ENCODE measurements around the gene RPUSD1.

RPUSD1 gene

DNA sequence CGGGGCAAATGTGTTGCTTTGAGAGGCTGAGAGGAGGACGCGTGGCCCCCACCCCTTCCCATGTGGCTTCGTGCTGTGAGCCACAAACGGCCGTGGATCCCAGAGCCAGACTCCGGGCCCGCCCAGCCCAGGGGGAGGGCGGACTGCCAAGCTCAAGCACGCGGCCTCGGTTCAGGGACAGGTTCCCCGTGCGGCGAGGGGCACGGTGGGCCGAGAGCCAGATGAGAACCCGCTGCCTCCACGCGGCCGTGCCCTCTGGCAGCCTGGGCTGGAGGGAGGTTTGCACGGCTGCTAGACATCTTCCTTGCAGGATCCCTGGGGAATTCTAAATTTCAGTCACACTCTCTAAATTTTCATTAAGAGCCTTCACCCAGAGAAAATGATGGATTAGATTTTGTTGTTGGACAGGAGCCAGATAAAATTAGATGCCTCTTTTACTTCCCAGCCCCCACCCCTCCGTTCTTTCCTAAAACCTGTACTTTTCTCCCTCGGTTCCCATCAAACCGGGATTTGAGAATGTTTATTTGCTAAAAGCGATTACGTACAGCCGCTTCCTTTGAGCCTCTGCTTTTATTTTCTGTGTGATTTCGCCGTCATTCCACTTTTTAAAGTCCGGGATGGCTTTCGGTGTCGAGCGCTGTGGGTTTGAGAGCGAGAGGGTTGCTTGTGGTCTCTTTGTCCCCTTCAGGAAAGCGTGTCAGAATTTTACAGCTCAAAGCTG is 37.3 kb upstream of the RPUSD1 start:
- in situ Hi-C loops (cut with HindIII; ENCODE audit: low pct_ligation_motif_present, low sequenced_read_pairs): loop anchor here (25.0 kb wide), 1 partner anchor 162 kb away; the partner anchor contains the start of gene SOX8
- Histone ChIP-seq H3K27me3 (replicated peaks) (peaks cover 14% of the 10 kb centered on the region), H3K36me3 (replicated peaks) (no peaks in the 10 kb centered on the region), H3K4me3 (ENCODE audit: low read depth, low read length) (no peak overlapping the region), H3K27ac (no peak overlapping the region)
- no peak for DNase-seq
- TF ChIP-seq, protein P1, sequence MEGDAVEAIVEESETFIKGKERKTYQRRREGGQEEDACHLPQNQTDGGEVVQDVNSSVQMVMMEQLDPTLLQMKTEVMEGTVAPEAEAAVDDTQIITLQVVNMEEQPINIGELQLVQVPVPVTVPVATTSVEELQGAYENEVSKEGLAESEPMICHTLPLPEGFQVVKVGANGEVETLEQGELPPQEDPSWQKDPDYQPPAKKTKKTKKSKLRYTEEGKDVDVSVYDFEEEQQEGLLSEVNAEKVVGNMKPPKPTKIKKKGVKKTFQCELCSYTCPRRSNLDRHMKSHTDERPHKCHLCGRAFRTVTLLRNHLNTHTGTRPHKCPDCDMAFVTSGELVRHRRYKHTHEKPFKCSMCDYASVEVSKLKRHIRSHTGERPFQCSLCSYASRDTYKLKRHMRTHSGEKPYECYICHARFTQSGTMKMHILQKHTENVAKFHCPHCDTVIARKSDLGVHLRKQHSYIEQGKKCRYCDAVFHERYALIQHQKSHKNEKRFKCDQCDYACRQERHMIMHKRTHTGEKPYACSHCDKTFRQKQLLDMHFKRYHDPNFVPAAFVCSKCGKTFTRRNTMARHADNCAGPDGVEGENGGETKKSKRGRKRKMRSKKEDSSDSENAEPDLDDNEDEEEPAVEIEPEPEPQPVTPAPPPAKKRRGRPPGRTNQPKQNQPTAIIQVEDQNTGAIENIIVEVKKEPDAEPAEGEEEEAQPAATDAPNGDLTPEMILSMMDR (IDR thresholded peaks at IDR 0.05; ENCODE audit: low read depth, low read length, missing control alignments): no peak

DNA sequence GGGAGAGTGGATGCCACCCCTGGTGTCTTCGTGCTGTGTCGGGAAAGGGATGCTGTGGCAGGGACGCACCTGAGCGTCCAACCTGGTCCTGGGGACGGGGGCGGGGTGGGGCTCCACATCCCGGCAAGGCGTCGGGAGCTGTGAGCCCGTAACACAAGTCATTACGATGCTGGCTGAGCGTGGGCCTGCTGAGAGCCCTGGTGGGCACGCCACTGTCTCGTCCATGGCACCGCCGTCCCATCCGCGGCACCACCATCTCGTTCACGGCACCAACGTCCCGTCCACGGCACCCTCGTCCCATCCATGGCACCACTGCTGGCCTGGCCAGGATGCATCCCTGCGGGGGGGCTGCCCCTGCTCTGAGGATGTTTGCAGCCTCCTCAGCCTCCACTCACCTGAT is 36.4 kb upstream of the RPUSD1 start:
- no peak for DNase-seq
- peaks cover 14% of the 10 kb centered on the region for H3K27me3 ChIP-seq (replicated peaks)
- TF ChIP-seq, protein P1 (IDR thresholded peaks at IDR 0.05; ENCODE audit: low read depth, low read length, missing control alignments): no peak
- H3K27ac ChIP-seq: no peak overlapping the region
- no peaks in the 10 kb centered on the region for H3K36me3 ChIP-seq (replicated peaks)
- in situ Hi-C loops (cut with HindIII; ENCODE audit: low pct_ligation_motif_present, low sequenced_read_pairs): no loop called here
- no peak overlapping the region for H3K4me3 ChIP-seq (ENCODE audit: low read depth, low read length)

DNA sequence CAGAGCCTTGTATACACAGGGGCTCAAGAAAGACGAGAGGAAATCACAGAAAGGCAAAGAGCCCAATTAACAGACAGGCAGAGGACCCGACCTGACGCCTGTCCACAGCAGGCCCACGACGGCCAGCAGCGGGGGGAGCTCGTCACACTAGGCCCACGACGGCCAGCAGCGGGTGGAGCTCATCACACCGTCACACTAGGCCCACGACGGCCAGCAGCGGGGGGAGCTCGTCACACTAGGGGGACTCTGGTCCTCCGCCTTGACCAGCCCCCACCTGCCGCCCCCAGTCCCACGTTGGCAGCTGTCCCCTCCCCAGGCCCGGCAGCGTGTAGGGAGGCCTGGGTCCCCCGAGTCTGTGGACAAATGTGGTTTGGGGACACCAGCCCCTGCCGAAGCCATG is 36.0 kb upstream of the RPUSD1 start:
- in situ Hi-C loops (cut with HindIII; ENCODE audit: low pct_ligation_motif_present, low sequenced_read_pairs): no loop called here
- Histone ChIP-seq H3K27me3 (replicated peaks) (peaks cover 14% of the 10 kb centered on the region), H3K27ac (no peak overlapping the region), H3K36me3 (replicated peaks) (no peaks in the 10 kb centered on the region), H3K4me3 (ENCODE audit: low read depth, low read length) (no peak overlapping the region)
- DNase-seq: no peak
- TF ChIP-seq, protein P1 (IDR thresholded peaks at IDR 0.05; ENCODE audit: low read depth, low read length, missing control alignments): no peak

DNA sequence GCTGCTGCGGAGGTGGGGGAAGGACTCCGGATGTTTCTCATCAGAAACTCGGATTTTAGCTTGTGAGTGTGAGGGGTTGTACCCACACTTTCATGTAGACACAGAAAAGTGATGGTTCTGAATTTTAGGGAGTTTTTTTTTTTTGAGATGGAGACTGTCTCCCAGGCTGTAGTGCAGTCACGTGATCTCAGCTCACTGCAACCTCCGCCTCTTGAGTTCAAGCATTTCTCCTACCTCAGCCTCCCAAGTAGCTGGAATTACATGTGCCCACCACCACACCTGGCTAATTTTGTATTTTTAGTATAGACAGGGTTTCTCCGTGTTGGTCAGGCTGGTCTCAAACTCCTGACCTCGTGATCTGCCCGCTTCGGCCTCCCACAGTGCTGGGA is 34.7 kb upstream of the RPUSD1 start:
- TF ChIP-seq, protein P1 (IDR thresholded peaks at IDR 0.05; ENCODE audit: low read depth, low read length, missing control alignments): no peak
- in situ Hi-C loops (cut with HindIII; ENCODE audit: low pct_ligation_motif_present, low sequenced_read_pairs): no loop called here
- H3K36me3 ChIP-seq (replicated peaks): no peaks in the 10 kb centered on the region
- peaks cover 18% of the 10 kb centered on the region for H3K27me3 ChIP-seq (replicated peaks)
- H3K27ac ChIP-seq: no peak overlapping the region
- no peak for DNase-seq
- H3K4me3 ChIP-seq (ENCODE audit: low read depth, low read length): no peak overlapping the region

DNA sequence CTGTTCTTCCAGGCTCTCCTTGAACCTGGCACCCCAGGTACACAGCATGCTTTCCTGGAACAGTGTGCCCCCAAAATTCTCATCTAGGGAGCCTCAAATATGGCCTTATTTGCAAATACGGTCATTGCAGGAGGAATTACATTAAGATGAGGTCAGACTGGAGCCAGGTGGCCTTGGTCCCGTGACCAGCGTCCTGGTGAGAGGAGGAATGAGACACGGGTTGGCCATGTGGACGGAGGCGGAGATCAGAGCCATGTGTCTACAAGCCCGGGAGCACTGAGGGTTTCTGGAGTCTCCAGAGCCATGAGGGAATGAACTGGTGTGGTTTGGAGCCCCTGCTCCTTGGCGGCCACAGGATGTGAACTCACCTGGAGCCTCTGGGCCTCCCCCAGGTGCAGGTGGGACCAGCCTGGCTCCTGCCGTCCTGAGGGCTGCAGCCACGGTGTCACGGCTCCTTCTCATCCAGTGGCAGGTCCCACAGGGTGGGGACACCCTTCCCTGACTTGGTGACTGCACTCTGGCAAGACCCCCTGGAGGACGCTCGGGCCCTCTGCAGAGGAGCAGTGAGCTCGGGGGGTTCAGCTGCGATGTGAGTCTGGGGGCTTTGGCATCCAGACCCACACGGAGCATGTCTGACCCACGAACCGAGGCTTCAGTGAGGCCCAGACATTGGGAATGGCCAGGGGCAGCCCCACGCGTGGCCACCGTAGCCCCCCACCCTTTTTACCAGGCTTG is 34.2 kb upstream of the RPUSD1 start:
- no peaks in the 10 kb centered on the region for H3K36me3 ChIP-seq (replicated peaks)
- no peak overlapping the region for H3K27ac ChIP-seq
- H3K27me3 ChIP-seq (replicated peaks): peaks cover 21% of the 10 kb centered on the region
- DNase-seq: no peak
- in situ Hi-C loops (cut with HindIII; ENCODE audit: low pct_ligation_motif_present, low sequenced_read_pairs): no loop called here
- no peak overlapping the region for H3K4me3 ChIP-seq (ENCODE audit: low read depth, low read length)
- TF ChIP-seq, protein P1 (IDR thresholded peaks at IDR 0.05; ENCODE audit: low read depth, low read length, missing control alignments): no peak

All from brain microvascular endothelial cell (primary cell).